ENCODE results near the gene PROCA1.

The PROCA1 gene

DNA sequence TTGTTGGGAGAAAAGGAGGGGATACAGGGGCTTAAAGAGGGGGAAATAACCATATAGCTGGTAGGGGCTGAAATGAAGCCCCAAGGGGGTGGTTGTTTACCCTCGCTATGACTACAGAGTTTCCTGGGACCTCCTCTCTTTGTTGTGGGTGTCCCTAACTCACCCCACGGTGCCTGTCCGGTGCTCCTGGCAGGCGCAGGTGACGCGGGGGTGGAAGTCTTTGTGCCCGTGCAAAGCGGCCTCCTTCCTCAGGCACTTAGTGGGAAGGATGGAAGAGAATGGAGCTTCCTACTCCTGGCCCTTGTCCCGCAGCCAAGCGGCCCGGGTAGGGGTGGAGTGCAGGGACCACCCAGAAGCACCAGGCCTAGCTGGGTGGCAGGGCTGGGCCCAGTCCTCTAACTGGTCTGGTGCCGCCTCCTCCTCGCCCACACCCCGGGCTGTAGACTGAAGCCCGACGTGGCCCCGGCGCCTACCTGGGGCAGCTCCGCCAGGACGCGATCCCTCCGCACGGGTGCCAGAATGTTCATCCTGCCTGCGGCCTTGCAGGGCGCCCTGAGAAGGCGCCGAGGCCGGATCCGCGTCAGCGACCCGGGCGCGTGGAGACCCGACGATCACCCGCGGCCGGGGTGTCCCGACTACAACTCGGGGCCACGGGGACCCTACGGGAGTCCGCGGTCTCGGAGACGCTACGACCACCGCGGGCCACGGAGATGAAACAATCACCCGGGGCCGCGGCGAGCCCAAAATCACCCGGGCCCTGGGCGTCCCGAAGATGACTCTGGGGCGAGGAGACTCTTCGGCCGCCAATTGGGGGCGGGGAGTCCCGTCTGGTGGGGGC, 5.3 kb upstream of the PROCA1 start:
- H4K8ac ChIP-seq (ENCODE audit: low read depth, low read length): peak overlapping the region; percentile 93
- peaks cover 10% of the 10 kb centered on the region for H3K79me1 ChIP-seq (ENCODE audit: low read depth, low read length)
- peak overlapping the region; percentile 11 for H2BK5ac ChIP-seq (ENCODE audit: low read length)
- peak; percentile 51 for DNase-seq (ENCODE audit: low spot score)
- peak overlapping the region; percentile 80 for H3K4me2 ChIP-seq (ENCODE audit: insufficient read depth, low read length, poor library complexity, severe bottlenecking)
- peak overlapping the region; percentile 96 for H2BK15ac ChIP-seq (ENCODE audit: low read length)
- H3K4me3 ChIP-seq (ENCODE audit: low read length in 2 of 2): peak overlapping the region; percentile 89 to 92
- H2AFZ ChIP-seq (ENCODE audit: low read length): peak overlapping the region; percentile 87
- no peaks in the 10 kb centered on the region for H3K27me3 ChIP-seq (ENCODE audit: control insufficient read depth in 3 of 3, insufficient read depth in 3 of 3, low read depth in 1 of 3, low read length in 3 of 3)
- H4K91ac ChIP-seq (ENCODE audit: low read depth, low read length, poor library complexity): peak overlapping the region; percentile 73
- peak overlapping the region; percentile 53 for H3K23ac ChIP-seq (ENCODE audit: low read depth, low read length, poor library complexity)
- H3K36me3 ChIP-seq (replicated peaks in 1 of 2; ENCODE audit: control insufficient read depth in 2 of 2, insufficient read depth in 2 of 2, low read length in 2 of 2): peaks cover 24 to 60% of the 10 kb centered on the region in 2 donors
- peak overlapping the region; percentile 97 for H3K9ac ChIP-seq (ENCODE audit: low read depth, low read length, poor library complexity)
- no peaks in the 10 kb centered on the region for H3K9me3 ChIP-seq (replicated peaks in 1 of 2; ENCODE audit: control insufficient read depth in 2 of 2, insufficient read depth in 1 of 2, low read depth in 1 of 2, low read length in 2 of 2)
- H2AK5ac ChIP-seq (ENCODE audit: low read depth, low read length): peak overlapping the region; percentile 54
- peak overlapping the region; percentile 39 for H3K4ac ChIP-seq (ENCODE audit: low read length)
- peaks cover 19 to 27% of the 10 kb centered on the region in 2 donors for H3K4me1 ChIP-seq (ENCODE audit: control insufficient read depth in 2 of 2, insufficient read depth in 1 of 2, low read depth in 1 of 2, low read length in 2 of 2)
- peak overlapping the region; percentile 66 for H3K27ac ChIP-seq (replicated peaks; ENCODE audit: low read length)
- peak overlapping the region; percentile 28 for H3K14ac ChIP-seq (ENCODE audit: low read length)
- peak overlapping the region; percentile 97 for H3K18ac ChIP-seq (ENCODE audit: low read length)
- WGBS, 2 donors (ENCODE audit: extremely low coverage in 2 of 2, insufficient read length in 2 of 2, insufficient replicate concordance in 1 of 2): no CpG with 5 or more reads among the region's 63 CpGs
- peak overlapping the region; percentile 58 for H2BK120ac ChIP-seq (ENCODE audit: low read depth, low read length)
- H2BK12ac ChIP-seq (ENCODE audit: low read length): no peak overlapping the region

DNA sequence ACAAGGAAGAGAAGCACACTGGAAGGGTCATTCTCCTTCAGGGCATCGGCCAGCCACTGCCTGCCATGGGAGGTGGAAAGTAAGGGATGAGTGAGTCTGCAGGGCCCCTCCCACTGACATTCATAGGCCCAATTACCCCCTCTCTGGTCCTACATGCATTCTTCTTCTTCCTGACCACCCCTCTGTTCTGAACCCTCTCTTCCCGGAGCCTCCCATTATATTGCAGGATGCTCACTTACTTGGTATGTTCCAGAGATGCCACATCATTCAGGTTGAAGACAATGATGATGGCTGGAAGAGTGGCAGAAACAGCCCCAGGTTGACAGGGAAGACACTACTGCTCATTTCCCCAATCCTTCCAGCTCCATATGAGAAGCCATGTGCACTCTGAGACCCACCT, 3.5 kb upstream of the PROCA1 start:
- H4K91ac ChIP-seq (ENCODE audit: low read depth, low read length, poor library complexity): peak overlapping the region; percentile 16
- H3K9me3 ChIP-seq (replicated peaks in 1 of 2; ENCODE audit: control insufficient read depth in 2 of 2, insufficient read depth in 1 of 2, low read depth in 1 of 2, low read length in 2 of 2): no peaks in the 10 kb centered on the region
- H3K18ac ChIP-seq (ENCODE audit: low read length): no peak overlapping the region
- peak overlapping the region in 1 of 2 donors; percentile 89 for H3K4me3 ChIP-seq (ENCODE audit: low read length in 2 of 2)
- peaks cover 18 to 43% of the 10 kb centered on the region in 2 donors for H3K36me3 ChIP-seq (replicated peaks in 1 of 2; ENCODE audit: control insufficient read depth in 2 of 2, insufficient read depth in 2 of 2, low read length in 2 of 2)
- no peak overlapping the region for H3K14ac ChIP-seq (ENCODE audit: low read length)
- no peak overlapping the region for H2BK5ac ChIP-seq (ENCODE audit: low read length)
- H3K27ac ChIP-seq (replicated peaks; ENCODE audit: low read length): no peak overlapping the region
- no peak overlapping the region for H3K4ac ChIP-seq (ENCODE audit: low read length)
- H2BK120ac ChIP-seq (ENCODE audit: low read depth, low read length): no peak overlapping the region
- peak overlapping the region; percentile 10 for H2AK5ac ChIP-seq (ENCODE audit: low read depth, low read length)
- H2AFZ ChIP-seq (ENCODE audit: low read length): no peak overlapping the region
- H3K4me2 ChIP-seq (ENCODE audit: insufficient read depth, low read length, poor library complexity, severe bottlenecking): no peak overlapping the region
- no peak overlapping the region for H3K23ac ChIP-seq (ENCODE audit: low read depth, low read length, poor library complexity)
- peaks cover 15 to 24% of the 10 kb centered on the region in 2 donors for H3K4me1 ChIP-seq (ENCODE audit: control insufficient read depth in 2 of 2, insufficient read depth in 1 of 2, low read depth in 1 of 2, low read length in 2 of 2)
- no peak for DNase-seq (ENCODE audit: low spot score)
- H3K79me1 ChIP-seq (ENCODE audit: low read depth, low read length): peaks cover 5% of the 10 kb centered on the region
- no peaks in the 10 kb centered on the region for H3K27me3 ChIP-seq (ENCODE audit: control insufficient read depth in 3 of 3, insufficient read depth in 3 of 3, low read depth in 1 of 3, low read length in 3 of 3)
- H2BK12ac ChIP-seq (ENCODE audit: low read length): no peak overlapping the region
- WGBS, 2 donors (ENCODE audit: extremely low coverage in 2 of 2, insufficient read length in 2 of 2, insufficient replicate concordance in 1 of 2): no CpG with 5 or more reads among the region's 2 CpGs
- no peak overlapping the region for H4K8ac ChIP-seq (ENCODE audit: low read depth, low read length)
- no peak overlapping the region for H2BK15ac ChIP-seq (ENCODE audit: low read length)
- no peak overlapping the region for H3K9ac ChIP-seq (ENCODE audit: low read depth, low read length, poor library complexity)

DNA sequence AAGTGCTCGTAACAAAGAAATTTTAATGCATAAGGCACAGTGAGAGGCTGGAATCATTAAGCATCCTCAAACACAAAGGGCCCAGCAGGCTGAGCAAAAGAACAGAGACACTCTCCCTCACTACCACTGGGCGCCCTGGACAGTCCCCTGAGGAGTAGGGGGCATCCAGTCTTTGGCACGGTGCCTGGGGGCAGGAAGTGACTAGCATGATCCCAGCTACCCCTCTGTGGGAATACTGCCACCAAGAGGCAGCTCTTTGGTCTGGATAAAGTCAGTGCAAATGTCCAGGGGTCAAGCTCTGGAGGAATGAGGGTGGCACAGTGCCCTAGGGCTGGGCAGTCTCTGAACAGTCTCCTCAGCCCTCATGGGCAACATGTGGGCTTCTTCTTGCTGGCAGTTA, 2.6 kb upstream of the PROCA1 start:
- no peak overlapping the region for H2AFZ ChIP-seq (ENCODE audit: low read length)
- no peaks in the 10 kb centered on the region for H3K9me3 ChIP-seq (replicated peaks in 1 of 2; ENCODE audit: control insufficient read depth in 2 of 2, insufficient read depth in 1 of 2, low read depth in 1 of 2, low read length in 2 of 2)
- peaks cover 6% of the 10 kb centered on the region for H3K79me1 ChIP-seq (ENCODE audit: low read depth, low read length)
- no peak overlapping the region for H3K9ac ChIP-seq (ENCODE audit: low read depth, low read length, poor library complexity)
- H2BK12ac ChIP-seq (ENCODE audit: low read length): no peak overlapping the region
- WGBS, 2 donors (ENCODE audit: extremely low coverage in 2 of 2, insufficient read length in 2 of 2, insufficient replicate concordance in 1 of 2): no CpG with 5 or more reads among the region's 3 CpGs
- no peak overlapping the region for H3K4me2 ChIP-seq (ENCODE audit: insufficient read depth, low read length, poor library complexity, severe bottlenecking)
- H2BK5ac ChIP-seq (ENCODE audit: low read length): no peak overlapping the region
- H3K4ac ChIP-seq (ENCODE audit: low read length): no peak overlapping the region
- H3K18ac ChIP-seq (ENCODE audit: low read length): peak overlapping the region; percentile 33
- H3K23ac ChIP-seq (ENCODE audit: low read depth, low read length, poor library complexity): no peak overlapping the region
- no peak overlapping the region for H3K27ac ChIP-seq (replicated peaks; ENCODE audit: low read length)
- peaks cover 19 to 26% of the 10 kb centered on the region in 2 donors for H3K4me1 ChIP-seq (ENCODE audit: control insufficient read depth in 2 of 2, insufficient read depth in 1 of 2, low read depth in 1 of 2, low read length in 2 of 2)
- no peak overlapping the region for H4K8ac ChIP-seq (ENCODE audit: low read depth, low read length)
- no peak overlapping the region for H2BK120ac ChIP-seq (ENCODE audit: low read depth, low read length)
- H3K36me3 ChIP-seq (replicated peaks in 1 of 2; ENCODE audit: control insufficient read depth in 2 of 2, insufficient read depth in 2 of 2, low read length in 2 of 2): peaks cover 18 to 49% of the 10 kb centered on the region in 2 donors
- H2AK5ac ChIP-seq (ENCODE audit: low read depth, low read length): no peak overlapping the region
- no peak overlapping the region for H3K14ac ChIP-seq (ENCODE audit: low read length)
- no peak overlapping the region for H4K91ac ChIP-seq (ENCODE audit: low read depth, low read length, poor library complexity)
- H2BK15ac ChIP-seq (ENCODE audit: low read length): no peak overlapping the region
- no peak for DNase-seq (ENCODE audit: low spot score)
- no peak overlapping the region for H3K4me3 ChIP-seq (ENCODE audit: low read length in 2 of 2)
- no peaks in the 10 kb centered on the region for H3K27me3 ChIP-seq (ENCODE audit: control insufficient read depth in 3 of 3, insufficient read depth in 3 of 3, low read depth in 1 of 3, low read length in 3 of 3)

DNA sequence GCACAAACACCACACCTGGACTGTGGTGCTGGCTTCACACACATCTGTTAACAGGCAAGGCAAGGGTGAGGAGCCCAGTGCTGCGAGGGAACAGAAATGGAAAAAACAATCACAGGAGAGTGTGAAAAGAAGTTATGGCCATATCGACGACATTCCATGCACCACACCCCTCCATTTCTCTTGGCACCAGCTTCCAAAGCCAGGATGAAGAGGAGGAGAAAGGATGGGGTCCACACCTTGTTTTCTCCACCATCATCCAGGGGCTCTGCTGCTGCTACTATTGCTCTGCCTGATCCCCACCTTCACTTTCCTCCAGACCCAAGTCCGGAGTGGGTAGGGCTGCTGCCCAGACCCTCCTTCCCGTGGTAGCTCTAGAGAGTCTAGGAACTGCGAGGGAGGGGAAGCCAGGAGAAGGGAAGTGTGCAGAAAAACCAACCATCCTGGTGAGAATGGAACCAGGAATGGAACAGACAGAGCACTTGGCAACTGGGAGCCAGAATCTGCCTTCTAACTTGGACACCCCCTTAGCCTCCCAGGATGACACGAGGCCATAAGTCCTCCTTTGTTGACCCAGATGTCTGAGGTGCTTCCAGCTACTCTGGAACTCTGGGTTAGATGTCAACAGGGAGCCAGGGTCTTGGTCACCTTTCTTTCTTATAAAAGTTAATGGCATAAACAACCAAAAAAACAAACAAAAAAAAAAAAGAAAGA, 1.2 kb upstream of the PROCA1 start:
- H3K18ac ChIP-seq (ENCODE audit: low read length): peak overlapping the region; percentile 98
- H3K4me1 ChIP-seq (ENCODE audit: control insufficient read depth in 2 of 2, insufficient read depth in 1 of 2, low read depth in 1 of 2, low read length in 2 of 2): peaks cover 11 to 21% of the 10 kb centered on the region in 2 donors
- H2BK120ac ChIP-seq (ENCODE audit: low read depth, low read length): no peak overlapping the region
- H3K79me1 ChIP-seq (ENCODE audit: low read depth, low read length): peaks cover 6% of the 10 kb centered on the region
- peak overlapping the region; percentile 35 for H3K27ac ChIP-seq (replicated peaks; ENCODE audit: low read length)
- WGBS, 2 donors (ENCODE audit: extremely low coverage in 2 of 2, insufficient read length in 2 of 2, insufficient replicate concordance in 1 of 2): no CpG with 5 or more reads among the region's 7 CpGs
- peak overlapping the region; percentile 72 for H3K14ac ChIP-seq (ENCODE audit: low read length)
- H2AFZ ChIP-seq (ENCODE audit: low read length): no peak overlapping the region
- peak overlapping the region; percentile 0 for H2BK15ac ChIP-seq (ENCODE audit: low read length)
- H3K4me2 ChIP-seq (ENCODE audit: insufficient read depth, low read length, poor library complexity, severe bottlenecking): peak overlapping the region; percentile 81
- peak overlapping the region; percentile 14 for H2BK12ac ChIP-seq (ENCODE audit: low read length)
- H2BK5ac ChIP-seq (ENCODE audit: low read length): peak overlapping the region; percentile 93
- peaks cover 18 to 49% of the 10 kb centered on the region in 2 donors for H3K36me3 ChIP-seq (replicated peaks in 1 of 2; ENCODE audit: control insufficient read depth in 2 of 2, insufficient read depth in 2 of 2, low read length in 2 of 2)
- no peaks in the 10 kb centered on the region for H3K27me3 ChIP-seq (ENCODE audit: control insufficient read depth in 3 of 3, insufficient read depth in 3 of 3, low read depth in 1 of 3, low read length in 3 of 3)
- H4K8ac ChIP-seq (ENCODE audit: low read depth, low read length): no peak overlapping the region
- no peak overlapping the region for H3K4ac ChIP-seq (ENCODE audit: low read length)
- H3K9ac ChIP-seq (ENCODE audit: low read depth, low read length, poor library complexity): peak overlapping the region; percentile 53
- peak overlapping the region; percentile 90 for H3K23ac ChIP-seq (ENCODE audit: low read depth, low read length, poor library complexity)
- no peak for DNase-seq (ENCODE audit: low spot score)
- H3K4me3 ChIP-seq (ENCODE audit: low read length in 2 of 2): peak overlapping the region in 1 of 2 donors; percentile 1
- no peaks in the 10 kb centered on the region for H3K9me3 ChIP-seq (replicated peaks in 1 of 2; ENCODE audit: control insufficient read depth in 2 of 2, insufficient read depth in 1 of 2, low read depth in 1 of 2, low read length in 2 of 2)
- H4K91ac ChIP-seq (ENCODE audit: low read depth, low read length, poor library complexity): no peak overlapping the region
- peak overlapping the region; percentile 3 for H2AK5ac ChIP-seq (ENCODE audit: low read depth, low read length)
